Measurements from ENCODE around the gene C14orf180.

Gene C14orf180

DNA sequence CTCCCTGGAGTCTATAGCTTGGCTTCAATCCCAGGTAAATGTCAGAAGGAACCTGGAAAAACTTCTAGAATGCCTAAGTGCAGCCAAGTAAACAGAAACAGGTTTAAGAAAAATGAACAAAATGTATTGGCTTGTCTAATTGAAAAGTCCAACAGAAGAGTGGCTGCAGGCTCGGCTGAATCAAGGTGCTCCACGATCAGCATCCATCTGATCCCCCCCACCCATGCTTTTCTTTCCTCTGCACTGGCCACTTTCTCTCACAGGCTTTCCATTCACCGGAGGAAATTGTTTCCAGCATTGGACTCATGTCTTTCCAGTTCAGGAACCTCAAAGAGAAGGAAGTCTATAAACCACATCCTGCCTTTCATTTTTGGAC is 42.0 kb upstream of the C14orf180 start:
- no peaks in the 10 kb centered on the region for H3K9me3 ChIP-seq
- no peak overlapping the region for H3K4me3 ChIP-seq (ENCODE audit: low read depth, low read length)
- peaks cover under 1% of the 10 kb centered on the region; the same call in 1 of the 2 replicates for H3K4me1 ChIP-seq
- H3K36me3 ChIP-seq: no peaks in the 10 kb centered on the region
- TF ChIP-seq, protein P1, sequence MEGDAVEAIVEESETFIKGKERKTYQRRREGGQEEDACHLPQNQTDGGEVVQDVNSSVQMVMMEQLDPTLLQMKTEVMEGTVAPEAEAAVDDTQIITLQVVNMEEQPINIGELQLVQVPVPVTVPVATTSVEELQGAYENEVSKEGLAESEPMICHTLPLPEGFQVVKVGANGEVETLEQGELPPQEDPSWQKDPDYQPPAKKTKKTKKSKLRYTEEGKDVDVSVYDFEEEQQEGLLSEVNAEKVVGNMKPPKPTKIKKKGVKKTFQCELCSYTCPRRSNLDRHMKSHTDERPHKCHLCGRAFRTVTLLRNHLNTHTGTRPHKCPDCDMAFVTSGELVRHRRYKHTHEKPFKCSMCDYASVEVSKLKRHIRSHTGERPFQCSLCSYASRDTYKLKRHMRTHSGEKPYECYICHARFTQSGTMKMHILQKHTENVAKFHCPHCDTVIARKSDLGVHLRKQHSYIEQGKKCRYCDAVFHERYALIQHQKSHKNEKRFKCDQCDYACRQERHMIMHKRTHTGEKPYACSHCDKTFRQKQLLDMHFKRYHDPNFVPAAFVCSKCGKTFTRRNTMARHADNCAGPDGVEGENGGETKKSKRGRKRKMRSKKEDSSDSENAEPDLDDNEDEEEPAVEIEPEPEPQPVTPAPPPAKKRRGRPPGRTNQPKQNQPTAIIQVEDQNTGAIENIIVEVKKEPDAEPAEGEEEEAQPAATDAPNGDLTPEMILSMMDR (IDR thresholded peaks at IDR 0.05; ENCODE audit: low read depth, low read length): no peak
- no peaks in the 10 kb centered on the region for H3K27me3 ChIP-seq
- DNase-seq: no peak

DNA sequence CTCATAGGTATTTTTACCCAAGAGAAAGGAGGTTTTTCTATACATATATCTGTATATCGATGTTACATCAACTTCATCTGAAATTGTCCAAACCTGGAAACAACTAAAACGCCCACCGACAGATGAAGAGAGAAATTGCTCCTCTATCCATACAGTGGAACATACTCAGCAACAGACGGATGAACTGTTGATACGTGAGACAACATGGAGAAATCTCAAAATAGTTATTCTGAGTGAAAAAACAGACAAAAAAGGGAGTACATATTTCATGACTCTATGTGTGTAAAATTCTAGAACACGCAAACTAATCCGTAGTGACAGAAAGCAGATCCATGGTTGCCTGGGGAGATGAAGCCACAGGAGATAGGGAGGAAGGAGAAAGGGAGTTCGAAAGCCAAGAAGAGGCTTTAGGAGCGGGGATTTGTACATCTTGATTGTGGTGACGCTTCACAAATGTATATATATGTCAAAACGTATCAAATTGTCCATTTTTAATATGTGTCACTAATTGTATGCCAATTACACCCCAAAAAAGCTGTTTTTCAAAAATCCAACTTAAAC is 37.6 kb upstream of the C14orf180 start:
- no peak overlapping the region for H3K4me3 ChIP-seq (ENCODE audit: low read depth, low read length)
- no peaks in the 10 kb centered on the region for H3K9me3 ChIP-seq
- peaks cover 16% of the 10 kb centered on the region for H3K4me1 ChIP-seq
- no peaks in the 10 kb centered on the region for H3K36me3 ChIP-seq
- TF ChIP-seq, protein P1 (IDR thresholded peaks at IDR 0.05; ENCODE audit: low read depth, low read length): no peak
- no peak for DNase-seq
- no peaks in the 10 kb centered on the region for H3K27me3 ChIP-seq

DNA sequence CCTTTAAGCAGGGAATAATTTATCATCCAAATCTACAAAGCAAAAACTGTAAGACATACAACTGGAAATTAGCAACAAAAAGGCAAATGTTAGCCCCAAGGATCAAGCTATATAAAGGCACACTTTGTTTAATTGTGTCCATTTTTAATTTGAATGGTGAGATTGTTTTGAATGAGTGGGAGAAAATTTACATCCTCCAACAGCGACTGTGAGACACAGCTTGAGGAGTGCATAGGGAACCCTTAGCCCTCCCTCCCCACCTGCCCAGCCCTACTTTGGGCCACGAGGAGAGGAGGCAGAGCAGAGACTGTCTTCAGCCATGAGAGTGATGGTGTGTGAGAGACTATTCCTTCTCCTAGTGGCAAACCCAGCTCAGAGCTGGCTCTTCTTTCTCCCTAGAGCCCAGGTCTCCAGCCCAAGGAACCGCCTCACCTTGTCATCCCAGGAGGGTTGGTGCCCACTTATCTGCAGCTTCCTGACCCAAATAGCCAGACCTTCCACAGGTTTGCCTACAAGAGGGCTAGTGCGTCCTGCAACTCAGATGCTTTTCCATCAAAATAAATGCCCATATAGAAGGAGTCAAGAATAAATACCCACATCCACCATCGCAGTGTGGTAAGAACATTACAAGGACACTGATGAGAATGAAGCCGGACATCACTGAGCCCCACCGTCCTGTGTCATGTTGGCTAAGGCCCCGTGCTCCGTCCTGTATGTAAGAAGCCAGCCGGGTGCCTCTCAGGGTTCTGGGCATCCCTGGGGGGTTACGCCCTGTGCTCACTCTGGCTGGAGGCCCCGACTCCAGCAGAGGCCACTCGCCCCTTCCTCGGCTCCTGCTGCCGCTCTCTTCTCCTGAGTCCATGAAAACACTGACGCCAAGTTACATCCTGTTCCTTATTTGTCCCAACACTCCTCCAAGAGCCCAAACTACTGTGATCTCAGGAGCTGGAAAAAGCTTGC is 36.4 kb upstream of the C14orf180 start:
- TF ChIP-seq, protein P1 (IDR thresholded peaks at IDR 0.05; ENCODE audit: low read depth, low read length): no peak

DNA sequence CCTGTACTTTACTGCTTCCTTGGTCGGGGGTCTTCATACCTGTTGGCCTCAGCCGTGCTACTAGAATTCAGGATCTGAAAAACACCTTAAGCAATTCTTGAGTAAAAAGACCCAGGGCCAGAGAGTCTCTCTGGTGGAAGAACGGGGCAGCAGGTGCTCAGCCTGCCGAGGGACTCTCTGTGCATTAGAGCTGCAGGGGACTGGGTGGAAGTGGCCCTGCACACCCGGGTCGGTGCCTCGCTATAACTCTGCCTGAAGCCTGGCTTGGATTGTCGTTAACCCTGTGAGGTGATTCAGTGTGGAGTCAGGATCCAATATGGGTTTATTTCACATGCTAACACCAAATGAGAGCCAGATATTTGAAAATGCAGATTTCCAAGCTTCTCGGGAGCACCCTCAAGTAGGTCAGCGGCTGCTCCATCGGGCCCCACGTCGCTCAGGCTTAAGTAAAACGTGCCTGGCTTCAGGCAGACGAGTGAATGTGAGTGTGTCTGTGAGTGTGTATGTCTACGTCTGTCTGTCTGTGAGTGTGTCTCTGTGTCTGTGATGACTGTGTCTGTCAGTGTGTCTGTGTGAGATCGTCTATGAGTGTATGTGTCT is 35.1 kb upstream of the C14orf180 start:
- DNase-seq: no peak
- no peaks in the 10 kb centered on the region for H3K9me3 ChIP-seq
- H3K4me1 ChIP-seq: peaks cover 16% of the 10 kb centered on the region
- H3K36me3 ChIP-seq: no peaks in the 10 kb centered on the region
- TF ChIP-seq, protein P1 (IDR thresholded peaks at IDR 0.05; ENCODE audit: low read depth, low read length): no peak
- no peak overlapping the region for H3K4me3 ChIP-seq (ENCODE audit: low read depth, low read length)
- no peaks in the 10 kb centered on the region for H3K27me3 ChIP-seq

More for the DNA sequence above, 36.4 kb upstream of the C14orf180 start:
- no peaks in the 10 kb centered on the region for H3K36me3 ChIP-seq
- no peaks in the 10 kb centered on the region for H3K27me3 ChIP-seq
- DNase-seq: no peak
- H3K4me1 ChIP-seq: peaks cover 16% of the 10 kb centered on the region
- H3K9me3 ChIP-seq: no peaks in the 10 kb centered on the region
- no peak overlapping the region for H3K4me3 ChIP-seq (ENCODE audit: low read depth, low read length)

DNA sequence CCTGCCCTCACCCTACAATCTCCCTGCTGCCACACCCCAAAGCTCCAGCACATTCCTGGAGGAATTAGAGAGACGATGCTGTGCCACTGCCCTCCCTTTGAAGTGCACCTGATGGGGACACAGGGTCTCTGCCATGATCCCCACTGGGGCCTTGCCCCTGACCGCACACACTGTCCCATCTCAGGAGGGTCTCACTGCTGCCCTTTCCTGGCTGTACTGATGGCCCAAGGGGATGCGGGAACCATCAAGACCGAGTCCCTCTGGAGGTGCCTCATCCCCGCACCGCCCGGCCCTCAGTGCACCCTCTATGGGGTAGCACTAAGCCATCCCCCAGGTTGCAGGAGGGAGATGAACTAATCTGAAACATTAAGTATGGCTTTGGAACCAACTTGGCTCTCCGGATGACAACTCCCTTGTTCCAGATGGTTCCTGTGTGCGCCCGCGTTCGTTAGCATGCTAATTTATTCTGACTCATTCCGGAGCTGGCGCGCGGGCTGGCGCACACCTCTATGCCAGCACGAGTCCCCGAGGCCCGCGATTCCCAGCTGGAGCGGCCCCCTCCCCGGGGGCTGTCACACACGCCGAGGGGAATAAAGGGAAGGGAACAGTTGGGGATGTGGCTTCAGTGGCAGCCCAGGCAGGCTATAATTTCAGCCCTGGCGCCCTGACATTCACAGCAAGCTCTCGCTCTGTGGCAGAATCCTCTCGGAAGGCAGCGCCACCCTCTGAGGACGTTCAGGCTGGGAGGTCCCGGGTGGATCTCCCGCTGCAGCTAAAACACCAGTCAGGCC is 34.2 kb upstream of the C14orf180 start:
- Histone ChIP-seq H3K9me3 (no peaks in the 10 kb centered on the region), H3K36me3 (no peaks in the 10 kb centered on the region), H3K4me1 (peaks cover 16% of the 10 kb centered on the region), H3K27me3 (no peaks in the 10 kb centered on the region), H3K4me3 (ENCODE audit: low read depth, low read length) (peak overlapping the region; percentile 55)
- TF ChIP-seq, protein P1 (IDR thresholded peaks at IDR 0.05; ENCODE audit: low read depth, low read length): peak; percentile 9; the same call in 1 of the 2 replicates
- no peak for DNase-seq

All from BE2C (cell line).